HG03103 (cell line): ENCODE results near the gene PRKCE.

Source experiments
- ATAC-seq: cut with Tn5 transposase; IDR thresholded peaks from one replicate; pipeline ENCODE4 v1.9.1; 2021; ENCODE audit warnings: low read depth; ENCODE audit not compliant: unreplicated experiment

The PRKCE gene

GRCh38 chr2:46170026-46170425 lies 518.6 kb downstream of the PRKCE start:
- no peak for ATAC-seq

GRCh38 chr2:46170611-46171350 lies 519.3 kb downstream of the PRKCE start:
- ATAC-seq = no peak

GRCh38 chr2:46171411-46171953 lies 520.0 kb downstream of the PRKCE start:
- ATAC-seq = no peak

- no peak for ATAC-seq
These were observed 520.6 kb downstream of the PRKCE start for GRCh38 chr2:46171996-46172546.

- ATAC-seq = no peak
These were observed 521.6 kb downstream of the PRKCE start for GRCh38 chr2:46173030-46173429.

- no peak for ATAC-seq
These were observed 522.3 kb downstream of the PRKCE start for GRCh38 chr2:46173636-46174250.

GRCh38 chr2:46174345-46175170 lies 523.1 kb downstream of the PRKCE start:
- ATAC-seq = no peak

- no peak for ATAC-seq
These were observed 523.9 kb downstream of the PRKCE start for GRCh38 chr2:46175419-46175818.

- no peak for ATAC-seq
These were observed 526.1 kb downstream of the PRKCE start for GRCh38 chr2:46177461-46178089.

- ATAC-seq = no peak
These were observed 527.7 kb downstream of the PRKCE start for GRCh38 chr2:46179037-46179621.

GRCh38 chr2:46180189-46180588 lies 528.7 kb downstream of the PRKCE start:
- ATAC-seq = no peak

- ATAC-seq = no peak
These were observed 529.8 kb downstream of the PRKCE start for GRCh38 chr2:46181306-46181705.

GRCh38 chr2:46181789-46182530 lies 530.5 kb downstream of the PRKCE start:
- no peak for ATAC-seq

GRCh38 chr2:46183426-46183825 lies 532.0 kb downstream of the PRKCE start:
- ATAC-seq = no peak

GRCh38 chr2:46184794-46185583 lies 533.5 kb downstream of the PRKCE start:
- ATAC-seq = no peak

GRCh38 chr2:46187112-46187618 lies 535.7 kb downstream of the PRKCE start:
- no peak for ATAC-seq

- no peak for ATAC-seq
These were observed 536.7 kb downstream of the PRKCE start for GRCh38 chr2:46188041-46188716.

GRCh38 chr2:46193356-46193755 lies 541.9 kb downstream of the PRKCE start:
- ATAC-seq = no peak
